HG02588 (cell line): ENCODE data around the gene PSAT1.

Experiments used
- ATAC-seq: cut with Tn5 transposase; IDR thresholded peaks from one replicate; pipeline ENCODE4 v1.9.1; 2021; ENCODE audit warnings: mild to moderate bottlenecking, moderate library complexity; ENCODE audit not compliant: unreplicated experiment

The PSAT1 gene

DNA sequence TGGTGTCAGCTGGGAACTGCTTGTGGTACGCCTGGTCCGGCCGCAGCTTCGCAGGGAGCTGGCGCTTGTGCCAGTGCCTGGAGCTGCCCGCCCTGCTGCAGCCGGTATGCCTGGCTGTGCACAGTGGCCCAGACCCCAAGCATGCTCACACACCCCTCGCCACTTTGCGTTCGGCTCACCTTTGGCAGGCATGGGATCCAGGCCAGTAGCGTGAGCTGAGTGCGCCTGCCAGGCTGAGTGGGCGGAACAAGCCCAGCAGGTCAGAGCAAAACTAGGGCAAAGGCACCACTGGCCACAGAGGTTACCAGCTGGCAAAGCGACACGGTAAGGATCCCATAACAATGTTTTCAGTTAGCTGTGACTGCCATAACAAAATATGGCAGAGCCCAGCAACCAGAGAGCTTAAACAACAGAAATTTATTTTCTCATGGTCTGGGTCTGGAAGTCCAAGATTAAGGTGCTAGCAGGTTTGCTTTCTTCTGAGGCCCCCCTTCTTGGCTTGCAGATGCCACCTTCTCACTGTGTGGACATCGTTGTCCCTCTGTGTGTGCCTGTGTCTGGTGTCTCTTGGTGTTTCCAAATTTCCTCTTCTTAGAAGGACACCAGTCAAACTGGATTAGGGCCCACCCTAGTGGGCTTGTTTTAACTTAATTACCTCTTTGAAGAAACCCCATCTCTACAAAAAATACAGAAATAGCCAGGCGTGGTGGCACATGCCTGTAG is 61.6 kb downstream of the PSAT1 start:
- no peak for ATAC-seq

DNA sequence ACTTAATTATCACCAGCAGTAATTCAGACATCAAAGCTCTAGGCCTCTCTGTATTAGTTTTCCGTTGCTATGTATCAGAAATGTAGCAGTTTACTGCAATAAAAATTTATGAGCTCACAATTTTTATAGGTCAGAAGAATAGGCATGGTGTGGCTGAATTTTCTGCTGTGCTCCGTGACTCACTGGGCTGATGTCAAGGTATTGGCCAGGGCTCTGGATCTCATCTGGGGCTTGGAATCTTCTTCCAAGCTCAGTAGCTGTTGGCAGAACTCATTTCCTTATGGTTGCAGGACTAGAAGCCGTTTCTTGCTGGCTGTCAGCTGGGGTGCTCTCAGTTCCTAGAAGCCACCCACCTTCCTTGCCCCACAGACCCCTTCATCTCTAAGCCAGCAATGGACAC is 66.3 kb downstream of the PSAT1 start:
- ATAC-seq, result no peak

DNA sequence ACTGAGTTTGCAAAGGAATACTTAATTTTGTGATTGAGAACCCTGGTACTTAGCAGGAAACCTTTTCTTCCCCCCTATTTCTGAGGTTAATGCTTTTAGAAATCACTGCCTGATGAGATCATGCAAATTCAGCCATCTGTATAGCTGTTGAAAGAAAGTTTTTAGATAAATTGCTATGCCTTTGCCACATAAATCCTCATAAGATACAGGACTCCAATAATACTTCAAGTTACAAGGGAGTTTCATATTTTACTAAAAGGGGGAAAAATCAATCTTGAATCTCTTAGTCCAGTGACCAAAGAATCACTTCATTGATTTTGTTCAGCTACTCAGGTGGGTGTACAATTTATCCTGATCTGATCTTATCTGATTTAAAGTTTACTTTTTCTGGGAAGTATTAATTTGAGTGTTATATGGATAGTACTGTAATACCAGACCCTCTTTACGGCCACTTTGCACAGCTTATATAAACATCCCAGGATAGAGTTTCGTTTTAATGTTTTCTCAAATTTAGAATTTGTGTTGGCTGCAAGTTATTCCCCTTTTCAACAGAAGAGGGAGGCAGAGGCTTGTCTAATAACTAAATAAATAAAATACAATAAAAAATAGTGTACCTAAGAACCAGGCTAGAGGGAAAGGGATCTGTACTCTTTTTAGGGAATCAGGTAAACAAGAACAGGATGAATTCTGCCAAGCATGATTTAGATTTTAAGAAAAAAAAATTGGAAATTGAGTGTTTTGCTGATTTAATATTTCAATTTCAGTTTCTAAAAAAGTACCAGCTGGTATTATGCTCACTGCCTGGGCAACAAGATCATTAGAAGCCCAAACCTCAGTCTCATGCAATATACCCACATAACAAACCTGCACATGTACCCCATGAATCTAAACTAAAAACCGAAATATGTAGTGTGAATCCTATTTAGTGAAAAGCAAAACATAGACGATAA is 69.1 kb downstream of the PSAT1 start:
- ATAC-seq, result no peak

DNA sequence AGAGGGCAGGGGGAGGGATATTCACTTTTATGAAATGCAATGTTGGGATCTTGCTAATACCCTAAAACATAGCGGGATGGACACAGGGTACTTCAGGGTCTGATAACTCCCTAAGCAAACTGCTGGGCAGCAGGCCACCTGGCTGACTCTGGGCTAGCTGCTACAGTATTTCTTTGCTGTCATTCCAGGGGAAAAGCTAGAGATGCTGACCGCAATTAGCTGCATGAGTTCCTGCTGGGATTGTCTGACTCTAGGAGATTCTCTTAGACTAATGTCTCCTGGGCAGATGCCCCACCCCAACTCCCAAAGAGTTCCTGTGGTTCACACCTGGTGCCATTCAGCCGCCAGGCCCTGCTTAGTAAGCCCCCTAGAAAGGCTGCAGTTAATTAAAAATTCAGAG is 69.9 kb downstream of the PSAT1 start:
- ATAC-seq, result no peak

DNA sequence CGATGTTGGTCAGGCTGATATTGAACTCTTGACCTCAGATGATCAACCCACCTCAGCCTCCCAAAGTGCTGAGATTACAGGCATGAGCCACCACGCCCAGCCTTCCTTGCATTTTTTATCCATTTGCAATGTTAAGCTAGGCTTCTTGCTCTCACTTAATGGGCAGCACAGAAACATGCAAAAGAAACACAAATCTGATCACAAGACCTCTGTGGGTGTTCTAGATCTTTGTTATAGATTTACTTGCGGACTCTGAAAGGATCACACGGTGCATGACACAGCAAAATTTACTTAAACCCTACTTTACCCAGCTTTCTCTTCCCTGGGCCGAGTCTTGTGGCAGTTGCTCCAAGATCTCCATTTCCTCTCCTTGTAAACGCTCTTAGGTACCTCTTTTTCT is 71.3 kb downstream of the PSAT1 start:
- no peak for ATAC-seq

DNA sequence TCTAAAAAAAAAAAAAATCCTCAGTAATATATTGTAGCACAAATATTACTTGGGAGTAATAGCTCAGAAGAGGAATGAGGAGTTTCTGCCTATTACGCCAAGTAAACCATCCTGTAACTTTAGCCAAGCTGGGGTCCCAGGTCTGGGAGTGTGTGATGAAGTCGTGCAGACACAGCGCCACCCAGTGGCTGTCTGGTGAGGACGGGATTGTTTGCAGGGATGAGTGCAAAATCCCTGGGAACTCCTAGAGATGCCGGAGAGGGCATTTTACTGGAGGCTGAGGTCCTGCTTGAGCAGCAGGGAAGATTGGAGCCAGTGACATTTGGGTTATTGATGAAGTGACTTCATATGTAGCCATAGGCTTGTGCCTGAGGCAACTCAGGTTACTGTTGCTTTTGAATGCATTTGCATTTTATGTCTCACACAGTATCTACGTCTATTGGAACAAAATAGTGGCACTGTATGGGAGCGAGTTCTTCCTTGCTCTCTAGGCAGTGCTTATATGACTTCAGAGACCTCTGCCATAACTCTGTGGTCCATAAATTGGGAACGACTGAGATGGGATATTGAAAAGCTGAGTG is 72.8 kb downstream of the PSAT1 start:
- peak; percentile 78 for ATAC-seq

DNA sequence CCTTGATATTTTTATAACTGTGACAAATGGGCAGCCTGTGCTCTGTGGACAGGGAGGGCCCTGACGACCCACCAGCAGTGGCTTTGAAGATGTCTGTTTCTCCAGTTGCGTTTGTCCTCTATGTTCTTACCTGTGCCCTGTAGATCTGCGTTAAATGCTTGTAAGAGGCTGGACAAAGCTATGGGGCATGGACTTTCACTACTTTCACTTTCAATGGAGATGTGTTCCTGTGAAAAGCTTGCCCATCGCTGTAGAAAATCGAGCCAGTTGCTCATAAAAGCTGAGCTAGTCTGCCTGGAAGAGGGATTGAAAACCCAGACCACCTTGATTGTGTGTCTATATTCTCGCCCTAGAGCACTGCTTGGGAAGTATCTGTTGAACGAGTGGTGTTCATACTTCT is 74.1 kb downstream of the PSAT1 start:
- no peak for ATAC-seq

DNA sequence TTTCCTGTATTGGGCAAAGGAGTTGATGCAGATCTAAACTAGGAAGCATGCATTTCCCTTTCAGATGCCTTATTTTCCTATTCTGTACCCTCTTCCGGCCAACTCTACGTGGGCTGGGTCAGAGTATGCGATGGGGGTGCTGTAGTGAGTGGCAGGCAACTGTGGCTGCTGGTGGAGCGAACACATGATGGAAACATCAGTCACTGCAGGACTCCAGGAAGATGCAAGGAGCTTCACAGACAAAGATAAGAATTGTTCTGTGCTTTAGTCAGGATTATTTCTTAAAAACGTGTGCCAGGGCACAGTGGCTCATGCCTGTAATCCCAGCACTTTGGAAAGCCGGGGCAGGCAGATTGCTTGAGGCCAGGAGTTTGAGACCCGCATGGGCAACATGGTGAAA is 75.1 kb downstream of the PSAT1 start:
- no peak for ATAC-seq
